ENCODE data around the gene CASP2.
A peak's percentile ranks its signal among the peaks of the same experiment; 100 is the strongest.

Gene CASP2

GRCh38 chr7:143299346-143299745 is 11.2 kb downstream of the CASP2 start:
- DNase-seq (ENCODE audit: low read depth): no peak

GRCh38 chr7:143299840-143300239 is 11.7 kb downstream of the CASP2 start:
- peak; percentile 48 for DNase-seq (ENCODE audit: low read depth)

DNA sequence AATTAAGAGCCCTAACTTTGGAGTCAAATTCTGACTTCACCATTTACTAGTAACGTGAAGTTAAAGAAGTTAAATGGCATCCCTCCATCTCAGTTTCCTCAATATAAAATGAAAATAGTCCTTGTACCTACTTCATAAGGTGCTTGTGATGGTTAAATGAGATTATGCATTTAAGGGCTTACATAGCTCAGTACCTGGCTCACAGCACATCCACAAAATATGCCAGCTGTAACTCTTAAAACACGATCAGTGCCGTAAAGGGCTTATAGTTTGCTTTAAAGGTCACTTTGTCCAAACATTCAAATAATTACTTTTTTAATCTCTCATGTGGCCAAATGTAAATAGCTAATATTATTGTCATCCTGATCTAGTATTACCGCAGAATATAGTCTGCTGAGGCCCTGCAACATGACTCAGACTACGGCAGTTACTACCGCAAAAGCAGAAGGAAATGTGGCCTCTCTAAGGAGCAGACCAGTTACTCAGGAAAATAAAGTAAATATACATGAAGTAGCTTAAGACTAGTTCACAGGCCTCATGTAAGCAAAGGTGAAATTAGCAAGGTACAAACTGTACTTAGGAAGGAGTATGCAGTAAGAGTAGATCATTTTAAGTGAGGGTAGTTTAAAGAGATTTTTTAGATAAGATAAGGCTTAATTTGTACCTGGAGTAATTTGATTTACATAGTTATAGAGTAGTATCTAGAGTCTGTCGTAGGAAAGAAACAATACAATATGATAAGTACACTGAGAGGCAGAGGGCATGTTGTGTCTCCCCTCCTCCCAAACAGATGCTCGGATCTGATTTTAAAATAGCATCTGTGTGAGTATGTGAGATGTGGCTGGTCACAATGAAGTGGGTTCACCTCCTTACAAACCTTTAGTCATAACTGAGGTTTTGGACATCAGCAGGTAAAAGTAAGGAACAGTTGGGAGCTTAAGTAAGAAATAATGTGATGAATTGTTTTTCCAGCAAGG is 13.1 kb downstream of the CASP2 start:
- no peak for DNase-seq (ENCODE audit: low read depth)

DNA sequence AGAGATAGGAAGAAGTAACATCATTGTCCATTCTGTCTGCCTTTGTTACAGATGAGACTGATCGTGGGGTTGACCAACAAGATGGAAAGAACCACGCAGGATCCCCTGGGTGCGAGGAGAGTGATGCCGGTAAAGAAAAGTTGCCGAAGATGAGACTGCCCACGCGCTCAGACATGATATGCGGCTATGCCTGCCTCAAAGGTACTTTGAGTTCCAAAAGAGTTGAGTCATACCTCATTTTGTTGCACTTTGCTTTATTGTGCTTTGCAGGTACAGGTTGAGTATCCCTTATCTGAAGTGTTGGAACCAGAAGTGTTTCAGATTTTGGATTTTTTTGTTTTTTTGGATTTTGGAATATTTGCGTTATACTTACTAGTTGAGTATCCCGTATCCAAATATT is 15.6 kb downstream of the CASP2 start:
- no peak for DNase-seq (ENCODE audit: low read depth)

- no peak for DNase-seq (ENCODE audit: low read depth)
Measured at GRCh38 chr7:143304938-143305337, 16.8 kb downstream of the CASP2 start.

GRCh38 chr7:143305423-143306070 is 17.4 kb downstream of the CASP2 start:
- DNase-seq (ENCODE audit: low read depth): peak; percentile 40

DNA sequence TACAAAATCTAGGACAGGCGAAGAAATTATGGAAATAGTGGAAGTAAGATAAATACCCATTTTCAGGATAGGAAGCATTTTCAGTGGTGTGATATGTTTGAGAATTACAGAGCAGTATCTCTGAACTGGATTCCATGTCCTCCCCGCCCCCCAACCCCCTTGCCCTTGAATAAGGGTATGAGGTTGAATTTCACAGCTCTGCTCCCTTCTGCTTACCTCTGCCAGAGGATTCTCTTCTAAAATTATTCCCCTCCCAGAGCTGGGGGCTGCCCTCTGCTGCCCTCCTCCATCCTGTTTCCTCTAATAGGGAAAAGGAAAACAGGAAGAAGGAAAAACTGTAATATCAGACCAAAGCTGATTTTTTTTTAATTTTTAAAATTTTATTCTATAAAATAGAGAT is 20.5 kb downstream of the CASP2 start:
- no peak for DNase-seq (ENCODE audit: low read depth)

- DNase-seq (ENCODE audit: low read depth): no peak
Measured at GRCh38 chr7:143314127-143314526, 26.0 kb downstream of the CASP2 start.

GRCh38 chr7:143315776-143316175 is 27.6 kb downstream of the CASP2 start, which contains the start of gene CLCN1:
Gene CLCN1 (plus strand): TSS chr7:143316111. CDS start chr7:143316213, 102 bp downstream.
- DNase-seq (ENCODE audit: low read depth): no peak

- DNase-seq (ENCODE audit: low read depth): no peak
Measured at GRCh38 chr7:143316492-143316891, 28.3 kb downstream of the CASP2 start.

- DNase-seq (ENCODE audit: low read depth): no peak
Measured at GRCh38 chr7:143318661-143319060, 30.5 kb downstream of the CASP2 start.

- no peak for DNase-seq (ENCODE audit: low read depth)
Measured at GRCh38 chr7:143320620-143321019, 32.5 kb downstream of the CASP2 start.

DNA sequence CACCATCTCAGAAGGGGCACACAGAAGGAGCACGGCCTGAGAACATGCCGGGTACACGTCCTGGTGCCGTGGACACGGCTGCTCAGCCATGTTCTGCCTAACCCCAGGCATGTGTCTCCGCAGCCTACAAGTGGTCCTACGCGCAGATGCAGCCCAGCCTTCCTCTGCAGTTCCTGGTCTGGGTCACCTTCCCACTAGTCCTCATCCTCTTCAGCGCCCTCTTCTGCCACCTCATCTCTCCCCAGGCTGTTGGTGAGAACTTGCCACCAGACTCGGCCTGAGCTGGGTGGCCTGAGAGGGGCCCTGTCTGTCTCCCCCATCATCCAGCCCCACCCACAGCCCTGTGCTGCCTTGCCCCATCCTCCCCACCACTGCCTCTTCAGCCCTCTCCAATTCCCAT is 33.1 kb downstream of the CASP2 start:
- no peak for DNase-seq (ENCODE audit: low read depth)

DNA sequence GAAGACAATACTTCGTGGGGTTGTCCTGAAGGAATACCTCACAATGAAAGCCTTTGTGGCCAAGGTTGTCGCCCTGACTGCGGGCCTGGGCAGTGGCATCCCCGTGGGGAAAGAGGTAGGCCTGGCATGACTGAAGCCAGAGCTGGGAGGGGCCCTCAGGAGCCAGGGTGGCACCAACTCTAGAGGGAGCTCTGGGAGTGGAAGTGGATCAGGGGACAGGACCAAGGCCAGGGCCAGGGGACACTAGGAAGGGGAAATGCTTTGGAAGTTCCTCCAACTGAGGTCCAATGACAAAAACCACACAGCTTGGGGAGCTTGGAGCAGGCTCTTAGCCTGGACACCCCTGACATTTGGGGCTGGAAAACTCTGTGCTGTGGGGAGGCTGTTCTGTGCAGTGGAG is 33.6 kb downstream of the CASP2 start:
- DNase-seq (ENCODE audit: low read depth): no peak

DNA sequence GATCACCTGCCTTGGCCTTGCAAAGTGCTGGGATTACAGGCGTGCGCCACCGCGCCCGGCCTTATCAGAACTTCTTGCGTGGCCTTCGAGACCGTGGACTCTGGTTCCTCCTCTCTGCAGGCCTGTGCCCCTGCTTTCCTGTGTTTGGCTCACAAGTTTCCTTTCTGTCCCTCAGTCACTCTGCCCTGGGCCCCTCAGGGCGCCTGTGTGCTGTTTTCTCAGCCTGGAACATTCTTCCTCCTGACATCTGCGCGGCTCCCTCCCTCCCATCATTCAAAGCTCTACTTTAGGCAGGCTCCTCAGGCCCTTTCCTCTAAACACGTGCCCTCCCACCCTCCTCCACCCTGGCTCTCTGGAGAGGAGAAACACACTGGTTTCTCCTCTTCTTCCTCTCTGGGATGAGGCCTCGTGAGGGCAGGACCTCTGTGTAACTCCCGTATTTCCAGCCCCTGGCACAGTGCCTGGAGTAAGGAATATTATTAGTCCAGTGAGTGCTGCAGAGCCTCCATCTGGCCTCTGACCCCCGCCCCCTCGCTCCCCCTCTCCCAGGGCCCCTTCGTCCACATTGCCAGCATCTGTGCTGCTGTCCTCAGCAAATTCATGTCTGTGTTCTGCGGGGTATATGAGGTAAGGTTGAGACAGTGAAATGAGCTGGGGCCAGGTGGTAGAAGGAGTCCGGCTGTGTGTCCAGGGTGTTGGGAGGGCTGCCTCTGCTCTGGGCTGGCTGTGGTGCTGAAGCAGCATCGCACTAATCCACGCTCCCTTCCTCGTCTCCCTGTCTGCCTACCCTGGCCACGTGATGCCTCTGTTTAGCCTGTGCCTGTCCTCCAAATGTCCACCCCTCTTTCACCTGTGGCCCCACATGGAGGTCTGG is 34.8 kb downstream of the CASP2 start:
- DNase-seq (ENCODE audit: low read depth): no peak

DNA sequence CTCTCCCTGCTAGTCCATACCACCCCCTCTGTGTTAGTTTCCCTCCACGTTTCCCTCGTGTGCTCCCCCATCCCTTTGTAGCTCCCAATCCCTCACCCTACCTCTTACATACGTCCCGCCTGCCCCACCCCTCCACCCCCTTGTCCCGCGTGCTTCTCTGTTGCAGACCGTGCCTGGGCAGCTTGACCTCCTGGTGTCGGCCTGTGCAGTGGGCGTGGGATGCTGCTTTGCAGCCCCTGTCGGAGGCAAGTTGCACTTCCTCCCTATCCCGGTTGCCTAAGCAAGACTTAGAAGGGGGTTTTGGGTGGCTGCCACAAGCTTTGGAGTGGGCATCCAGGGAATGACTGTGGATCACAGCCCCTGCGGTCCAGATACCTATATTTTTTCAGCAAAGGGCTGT is 35.5 kb downstream of the CASP2 start:
- DNase-seq (ENCODE audit: low read depth): no peak

DNA sequence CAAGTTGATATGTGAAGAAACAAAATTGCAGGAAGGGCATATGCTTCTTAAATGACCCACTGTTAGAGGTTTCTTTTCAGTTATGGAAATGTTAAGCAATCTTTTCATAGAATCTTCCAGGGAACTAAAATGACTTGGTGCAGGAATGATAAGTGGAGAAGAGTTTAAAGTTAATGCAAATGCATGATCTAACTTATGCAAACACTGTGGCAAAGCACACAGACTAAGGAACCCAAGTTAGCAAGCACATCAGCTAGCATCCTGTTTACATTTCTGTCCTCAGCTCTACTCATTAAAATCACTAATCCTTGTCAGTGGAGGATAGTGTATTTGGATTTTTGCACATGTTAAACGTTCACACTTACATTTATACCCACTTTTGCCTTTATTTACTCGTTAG is 37.1 kb downstream of the CASP2 start:
- no peak for DNase-seq (ENCODE audit: low read depth)

DNA sequence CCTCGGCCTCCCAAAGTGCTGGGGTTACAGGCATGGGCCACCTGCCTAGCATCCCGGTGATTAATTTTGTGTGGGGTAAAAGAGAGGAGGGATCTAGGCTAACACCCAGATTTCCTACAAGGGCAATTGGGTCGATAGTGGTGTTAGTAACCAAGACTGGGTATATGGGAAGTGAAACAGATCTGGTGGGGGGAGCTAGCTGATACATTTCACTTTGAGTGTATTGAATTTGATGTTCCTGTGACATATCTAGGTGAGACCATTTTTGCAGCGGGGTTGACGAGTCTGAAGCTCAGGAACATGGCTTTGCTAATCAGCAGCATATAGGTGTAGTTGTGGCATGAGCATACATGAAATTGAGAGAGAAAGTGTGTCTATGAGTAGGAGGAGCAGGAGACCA is 39.8 kb downstream of the CASP2 start:
- no peak for DNase-seq (ENCODE audit: low read depth)

DNA sequence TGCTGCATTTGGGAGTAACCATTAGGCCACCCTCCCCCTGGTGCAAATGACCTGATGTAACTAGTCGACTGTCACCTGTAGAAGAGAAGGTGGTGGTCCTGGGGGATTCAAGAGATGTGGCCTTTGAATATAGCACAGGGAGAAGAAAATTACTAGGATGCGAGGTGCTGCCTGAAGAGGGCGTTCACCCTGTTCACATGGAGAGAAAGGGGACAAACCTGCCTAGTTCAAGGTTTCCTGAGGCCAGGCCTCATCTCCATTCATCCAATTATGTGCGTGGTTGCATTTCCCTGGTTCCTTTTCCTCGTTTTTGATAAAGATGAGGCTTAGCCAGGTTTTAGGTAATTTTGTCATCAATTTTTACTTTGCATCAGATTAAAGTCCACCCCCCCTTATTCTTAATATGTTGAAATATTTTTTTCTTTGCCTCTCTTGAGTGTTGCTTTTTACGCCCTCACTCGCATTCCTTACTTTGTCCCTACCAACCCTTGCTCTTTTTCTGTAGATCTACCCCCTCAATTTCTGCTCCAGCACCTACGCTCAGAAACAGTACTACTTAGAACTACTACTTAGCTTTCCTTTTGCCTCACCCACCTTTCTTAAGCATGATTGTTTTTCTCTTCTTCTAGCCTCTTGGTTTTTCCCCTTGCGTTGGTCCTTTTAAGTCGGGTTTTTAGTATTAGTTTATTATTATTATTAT is 41.5 kb downstream of the CASP2 start:
- DNase-seq (ENCODE audit: low read depth): no peak

GRCh38 chr7:143331179-143331801 is 43.1 kb downstream of the CASP2 start:
- DNase-seq (ENCODE audit: low read depth): no peak

- DNase-seq (ENCODE audit: low read depth): no peak
Measured at GRCh38 chr7:143334244-143334643, 46.1 kb downstream of the CASP2 start.
